Measurements from ENCODE around the gene RHOC. TPM values are rescaled to one million over a fixed set of nuclear protein-coding genes. Genes with fewer than 3 reads are reported as not detected.

Gene RHOC
- total RNA-seq, 1 experiment from 2014 or later: 253 TPM

- intact Hi-C loops (cut with micrococcal nuclease): loop anchor here (1.0 to 2.0 kb wide), 2 partner anchors 53 to 282 kb away; no protein-coding TSS in a partner anchor
- Mint-ChIP-seq H3K4me1 (ENCODE audit: insufficient read depth, unreplicated experiment) (peaks cover 23% of the 10 kb centered on the region), H3K27ac (ENCODE audit: low read depth, unreplicated experiment) (no peak overlapping the region), H3K27me3 (ENCODE audit: insufficient read depth, unreplicated experiment) (no peaks in the 10 kb centered on the region), H3K36me3 (ENCODE audit: insufficient read depth, unreplicated experiment) (peaks cover 54% of the 10 kb centered on the region), H3K4me3 (ENCODE audit: unreplicated experiment) (peak overlapping the region; percentile 99), H3K9me3 (ENCODE audit: unreplicated experiment) (no peaks in the 10 kb centered on the region)
- ChIA-PET CTCF (interaction anchor here (0.6 to 4.9 kb wide), 20 partner anchors 9 to 300 kb away, joined by 3 to 34 read pairs (median 4); partner anchors contain the start of gene PPM1J), POLR2A (interaction anchor here (0.9 to 6.3 kb wide), 16 partner anchors 8 to 282 kb away, joined by 3 to 85 read pairs (median 20); partner anchors contain the start of genes CAPZA1, RHOC and ST7L)
- BruUV-seq (replicated peaks): no TSS peak
- TF ChIP-seq CTCF (IDR thresholded peaks at IDR 0.05; ENCODE audit: unreplicated experiment): no peak
- DNase-seq (ENCODE audit: unreplicated experiment): no peak
These were observed 34.1 kb downstream of the RHOC start for GRCh38 chr1:112672842-112673241.

- no peak for DNase-seq (ENCODE audit: unreplicated experiment)
- no peak overlapping the region for H3K4me3 Mint-ChIP-seq (ENCODE audit: unreplicated experiment)
- no peaks in the 10 kb centered on the region for H3K9me3 Mint-ChIP-seq (ENCODE audit: unreplicated experiment)
- no TSS peak for BruUV-seq (replicated peaks)
- ChIA-PET CTCF (interaction anchor here (1.2 to 4.9 kb wide), 7 partner anchors 8 to 281 kb away, joined by 3 to 34 read pairs (median 11); no protein-coding TSS in a partner anchor), POLR2A (interaction anchor here (1.0 to 6.3 kb wide), 10 partner anchors 11 to 274 kb away, joined by 3 to 85 read pairs (median 26); partner anchors contain the start of genes CAPZA1, RHOC and ST7L)
- peaks cover 23% of the 10 kb centered on the region for H3K4me1 Mint-ChIP-seq (ENCODE audit: insufficient read depth, unreplicated experiment)
- no peak overlapping the region for H3K27ac Mint-ChIP-seq (ENCODE audit: low read depth, unreplicated experiment)
- intact Hi-C loops (cut with micrococcal nuclease): loop anchor here (2.0 kb wide), 1 partner anchor 281 kb away; no protein-coding TSS in a partner anchor
- no peak for TF ChIP-seq CTCF (IDR thresholded peaks at IDR 0.05; ENCODE audit: unreplicated experiment)
- peaks cover 58% of the 10 kb centered on the region for H3K36me3 Mint-ChIP-seq (ENCODE audit: insufficient read depth, unreplicated experiment)
- H3K27me3 Mint-ChIP-seq (ENCODE audit: insufficient read depth, unreplicated experiment): no peaks in the 10 kb centered on the region
These were observed 34.9 kb downstream of the RHOC start for GRCh38 chr1:112672009-112672408.

DNA sequence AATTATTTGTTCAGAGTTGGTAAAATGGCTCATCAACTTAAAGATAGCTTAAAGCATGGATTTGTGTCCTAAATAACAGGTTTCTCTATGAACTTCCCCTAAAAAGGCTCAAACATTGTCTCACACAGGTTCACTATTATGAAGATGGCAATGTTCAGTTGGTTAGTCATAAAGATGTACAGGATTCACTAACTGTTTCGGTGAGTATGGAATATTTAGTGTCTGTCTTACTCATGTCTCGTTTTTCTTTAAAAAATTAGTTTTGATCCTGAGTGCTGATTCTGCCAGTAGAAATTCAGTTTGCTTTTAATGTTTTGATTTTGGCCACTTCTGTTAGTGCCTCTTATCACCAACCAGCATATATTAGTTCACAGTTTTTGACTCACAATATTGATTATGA, 40.0 kb downstream of the RHOC start:
- intact Hi-C loops (cut with micrococcal nuclease): no loop called here
- no peaks in the 10 kb centered on the region for H3K27me3 Mint-ChIP-seq (ENCODE audit: insufficient read depth, unreplicated experiment)
- ChIA-PET CTCF (no interaction called here), POLR2A (interaction anchor here (0.5 kb wide), 1 partner anchor 26 kb away, joined by 3 read pairs; no protein-coding TSS in a partner anchor)
- H3K27ac Mint-ChIP-seq (ENCODE audit: low read depth, unreplicated experiment): no peak overlapping the region
- no TSS peak for BruUV-seq (replicated peaks)
- TF ChIP-seq CTCF (IDR thresholded peaks at IDR 0.05; ENCODE audit: unreplicated experiment): no peak
- H3K9me3 Mint-ChIP-seq (ENCODE audit: unreplicated experiment): no peaks in the 10 kb centered on the region
- DNase-seq (ENCODE audit: unreplicated experiment): no peak
- H3K4me3 Mint-ChIP-seq (ENCODE audit: unreplicated experiment): no peak overlapping the region
- peaks cover 95% of the 10 kb centered on the region for H3K36me3 Mint-ChIP-seq (ENCODE audit: insufficient read depth, unreplicated experiment)
- H3K4me1 Mint-ChIP-seq (ENCODE audit: insufficient read depth, unreplicated experiment): no peaks in the 10 kb centered on the region

- Mint-ChIP-seq H3K9me3 (ENCODE audit: unreplicated experiment) (no peaks in the 10 kb centered on the region), H3K27me3 (ENCODE audit: insufficient read depth, unreplicated experiment) (no peaks in the 10 kb centered on the region), H3K27ac (ENCODE audit: low read depth, unreplicated experiment) (no peak overlapping the region), H3K4me3 (ENCODE audit: unreplicated experiment) (no peak overlapping the region), H3K4me1 (ENCODE audit: insufficient read depth, unreplicated experiment) (no peaks in the 10 kb centered on the region), H3K36me3 (ENCODE audit: insufficient read depth, unreplicated experiment) (peaks cover 95% of the 10 kb centered on the region)
- CTCF ChIA-PET: interaction anchor here (0.6 kb wide), 1 partner anchor 24 kb away, joined by 4 read pairs; no protein-coding TSS in a partner anchor
- POLR2A ChIA-PET: interaction anchor here (2.9 kb wide), 1 partner anchor 9 kb away, joined by 23 read pairs; the partner anchor contains the start of gene MOV10
- TF ChIP-seq CTCF (IDR thresholded peaks at IDR 0.05; ENCODE audit: unreplicated experiment): no peak
- BruUV-seq (replicated peaks): no TSS peak
- intact Hi-C loops (cut with micrococcal nuclease): no loop called here
- DNase-seq (ENCODE audit: unreplicated experiment): no peak
These were observed 41.1 kb downstream of the RHOC start for GRCh38 chr1:112665857-112666256.

Data from MCF 10A (cell line).